Naive thymus-derived CD8-positive, alpha-beta T cell (primary cell): ENCODE data around the gene EEF1AKMT2. TPM values are rescaled to one million over a fixed set of nuclear protein-coding genes. Genes with fewer than 3 reads are reported as not detected.

Source experiments
- ATAC-seq, 2 donors: fragments of 150-1000 bp; cut with Tn5 transposase in 1 of 2; sonication (Bioruptor Pico), chemical (Tn5 transposase) in 1 of 2; 1 replicate in 1 of 2; 2 replicates in 1 of 2; pipeline ENCODE4 v1.10.0; 2021; ENCODE audit warnings: mild to moderate bottlenecking in 2 of 2, moderate library complexity in 2 of 2
- POLR2A ChIA-PET: fragments of 350-600 bp; sonication (Branson Sonifier 250); formaldehyde crosslinking; loops from one replicate; lab custom pipeline; 2021; ENCODE audit warnings: antibody characterized with exemption; lab: Charles Lee
- DNase-seq, 10 donors: peaks; one replicate each; pipeline versions ENCODE4 v3.0.0 to v3.0.0-alpha.2; 2020 to 2022
- H3K27ac Mint-ChIP-seq, 10 donors: one replicate each; pipeline ENCODE4 v1.8.0; 2020 to 2022; ENCODE audit warnings: mild to moderate bottlenecking in 10 of 10, mixed read lengths in 10 of 10, moderate library complexity in 4 of 10, inconsistent platforms in 1 of 10
- H3K27me3 Mint-ChIP-seq, 5 donors: one replicate each; pipeline ENCODE4 v1.8.0; 2021 to 2022; ENCODE audit warnings: mixed read lengths in 5 of 5
- H3K36me3 Mint-ChIP-seq, 3 donors: one replicate each; pipeline ENCODE4 v1.8.0; 2020 to 2022; ENCODE audit warnings: mixed read lengths in 3 of 3, mild to moderate bottlenecking in 2 of 3, inconsistent platforms in 1 of 3
- H3K4me1 Mint-ChIP-seq, 4 donors: one replicate each; pipeline ENCODE4 v1.8.0; 2021 to 2022; ENCODE audit warnings: mixed read lengths in 4 of 4
- H3K4me3 Mint-ChIP-seq, 10 donors: one replicate each; pipeline ENCODE4 v1.8.0; 2020 to 2022; ENCODE audit warnings: mild to moderate bottlenecking in 10 of 10, mixed read lengths in 10 of 10, moderate library complexity in 6 of 10, inconsistent platforms in 1 of 10
- H3K9me3 Mint-ChIP-seq, 9 donors: one replicate each; pipeline ENCODE4 v1.8.0; 2020 to 2022; ENCODE audit warnings: mixed read lengths in 9 of 9, mild to moderate bottlenecking in 3 of 9, inconsistent platforms in 1 of 9, moderate library complexity in 1 of 9
- polyA plus RNA-seq, 3 donors: library from polyadenylated mRNA; unstranded; fragments of 300-500 nt; fragmentation: Illumina TruSeq; gene quantifications; one replicate each; pipeline ENCODE4 v1.2.3, GENCODE V29; 2021
- total RNA-seq, 8 experiments: library from RNA in 2 of 8; stranded (reverse) in 2 of 8; gene quantifications; one replicate each; pipeline ENCODE4 v1.2.3 and lab custom pipeline; 2021 to 2026

Gene EEF1AKMT2
- total and polyA plus RNA-seq, 5 experiments from 2014 or later = 18.4 to 29.9 (median 22.4) TPM

DNA sequence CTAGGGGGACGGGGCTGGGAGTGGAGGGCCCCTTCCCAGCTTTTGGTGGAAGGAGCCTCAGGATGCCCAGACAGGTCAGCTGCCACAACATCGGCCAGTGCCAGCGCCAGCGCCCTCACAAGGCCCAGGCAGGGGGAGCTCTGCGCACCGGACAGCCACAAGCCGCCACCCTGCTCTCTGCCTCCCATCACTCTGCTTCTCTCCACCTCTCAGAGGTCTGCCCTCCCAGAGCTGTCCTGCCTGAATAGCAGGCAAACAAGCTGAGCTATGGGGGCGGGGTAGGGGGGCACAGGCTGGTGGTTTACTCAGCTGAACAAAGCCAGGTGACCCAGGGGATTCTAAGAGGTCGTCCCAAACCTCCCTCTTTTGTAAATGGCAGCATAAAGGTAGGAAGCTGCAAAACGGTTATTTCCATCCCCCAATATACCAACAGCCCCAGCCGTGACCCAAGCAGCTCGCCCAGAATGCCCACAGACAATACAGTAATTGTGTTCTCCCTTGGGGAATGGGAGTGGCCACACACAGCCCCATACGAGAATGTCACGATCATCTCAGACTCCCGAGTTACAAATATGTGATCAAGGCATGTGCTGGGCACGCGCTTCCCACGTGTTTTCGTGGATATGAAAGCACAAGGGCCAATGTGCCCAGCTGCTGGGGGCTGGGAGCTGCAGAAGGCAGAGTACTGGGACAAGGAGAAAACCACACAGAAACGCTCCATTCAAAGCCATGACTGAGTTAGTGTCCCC, 67.2 kb downstream of the EEF1AKMT2 start:
- peak overlapping the region; percentile 88 to 97 (median 94) for H3K27ac Mint-ChIP-seq

DNA sequence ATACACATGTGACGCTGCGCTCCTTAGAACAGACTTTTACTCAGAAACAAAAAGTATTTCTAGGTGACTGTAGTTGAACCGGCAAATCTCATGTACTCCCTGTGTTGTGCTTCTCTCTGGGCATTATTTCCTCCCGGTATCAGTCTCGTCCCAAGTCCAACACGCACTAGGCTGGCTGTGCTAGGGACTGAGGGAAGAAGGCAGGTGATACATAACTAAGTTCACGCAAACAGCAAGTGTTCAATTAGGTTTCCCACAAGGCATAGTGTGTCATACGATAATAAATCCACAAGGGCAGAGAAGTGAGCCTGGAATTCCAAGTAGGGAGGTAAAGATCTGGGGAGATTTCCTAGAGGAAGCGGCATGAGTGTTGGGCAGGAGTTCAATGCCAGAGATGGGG, 67.9 kb downstream of the EEF1AKMT2 start:
- POLR2A ChIA-PET = interaction anchor here (1.1 to 3.0 kb wide), 5 partner anchors 10 to 86 kb away, joined by 3 to 20 read pairs (median 6); no protein-coding TSS in a partner anchor
- DNase-seq = no peak
- no peak for ATAC-seq
- peak overlapping the region; percentile 88 to 97 (median 94) for H3K27ac Mint-ChIP-seq
- no peaks in the 10 kb centered on the region for H3K27me3 Mint-ChIP-seq
- H3K9me3 Mint-ChIP-seq = no peaks in the 10 kb centered on the region
- H3K4me3 Mint-ChIP-seq = peak overlapping the region in 9 of 10 donors; percentile 1 to 79 (median 63)
- peaks cover 0 to 3% (median 0%) of the 10 kb centered on the region in 3 donors for H3K36me3 Mint-ChIP-seq
- H3K4me1 Mint-ChIP-seq = peaks cover 38 to 98% (median 85%) of the 10 kb centered on the region in 4 donors

More for the DNA sequence above, 67.2 kb downstream of the EEF1AKMT2 start:
- ATAC-seq (no peak), DNase-seq (peak in 1 of 10 donors; percentile 54)
- Mint-ChIP-seq H3K9me3 (no peaks in the 10 kb centered on the region), H3K36me3 (peaks cover 0 to 3% (median 0%) of the 10 kb centered on the region in 3 donors), H3K4me1 (peaks cover 41 to 98% (median 85%) of the 10 kb centered on the region in 4 donors), H3K27me3 (no peaks in the 10 kb centered on the region), H3K4me3 (peak overlapping the region in 5 of 10 donors; percentile 23 to 79 (median 63))
- POLR2A ChIA-PET = interaction anchor here (1.1 to 3.0 kb wide), 6 partner anchors 10 to 86 kb away, joined by 3 to 20 read pairs (median 5); no protein-coding TSS in a partner anchor

DNA sequence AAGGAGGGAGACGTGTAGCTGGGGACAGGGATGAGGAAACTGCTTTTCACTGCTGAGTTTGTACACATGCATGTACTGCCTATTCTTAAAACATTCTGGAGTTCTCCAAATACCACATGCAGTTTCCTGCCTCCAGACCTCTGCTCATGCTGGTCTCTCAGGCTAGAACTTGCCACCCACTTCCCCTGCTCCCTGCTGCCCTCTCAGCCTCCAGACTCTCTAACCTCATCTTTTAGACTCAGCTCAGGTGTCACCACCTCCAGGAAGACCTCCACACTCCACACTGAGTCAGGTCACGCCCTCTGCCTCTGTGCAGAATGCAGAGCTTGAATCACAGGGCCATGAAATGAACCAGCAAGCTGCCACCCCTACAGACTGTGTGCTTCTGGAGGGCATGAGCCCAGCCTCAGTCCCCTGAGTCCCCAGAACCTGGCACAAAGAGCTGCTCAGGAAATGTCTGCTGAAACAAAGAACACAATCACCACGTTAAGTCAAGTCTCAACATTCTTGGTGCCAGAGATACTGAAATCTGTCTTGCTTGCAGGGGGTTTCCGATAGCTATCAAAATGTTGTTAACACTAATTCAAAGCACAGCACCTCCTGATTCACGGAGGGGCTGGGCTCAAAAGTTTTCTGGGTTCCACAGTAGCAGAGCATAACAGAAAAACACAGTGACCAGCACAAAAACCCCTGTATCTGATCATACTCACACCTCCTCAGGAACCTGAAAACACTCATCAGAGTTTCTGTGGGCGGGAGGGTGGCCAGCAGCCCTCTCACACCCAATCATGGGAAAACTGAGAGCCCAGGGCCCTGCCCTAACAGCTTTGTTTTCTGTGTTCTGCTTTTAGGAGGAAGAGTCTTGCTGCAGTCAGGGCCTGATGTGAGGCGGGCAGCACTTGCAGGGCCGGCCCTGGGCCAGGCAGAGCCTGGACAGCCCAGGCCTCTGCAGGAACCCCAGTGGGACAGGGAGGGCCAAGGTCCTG, 68.6 kb downstream of the EEF1AKMT2 start:
- H3K4me1 Mint-ChIP-seq = peaks cover 34 to 98% (median 85%) of the 10 kb centered on the region in 4 donors
- DNase-seq (peak in 4 of 10 donors; percentile 32 to 62 (median 44)), ATAC-seq (peak; percentile 14 to 18)
- H3K27me3 Mint-ChIP-seq = no peaks in the 10 kb centered on the region
- POLR2A ChIA-PET = interaction anchor here (0.8 to 3.2 kb wide), 14 partner anchors 8 to 96 kb away, joined by 3 to 21 read pairs (median 5); no protein-coding TSS in a partner anchor
- peak overlapping the region; percentile 88 to 97 (median 94) for H3K27ac Mint-ChIP-seq
- peak overlapping the region; percentile 40 to 79 (median 66) for H3K4me3 Mint-ChIP-seq
- H3K9me3 Mint-ChIP-seq = no peaks in the 10 kb centered on the region
- H3K36me3 Mint-ChIP-seq = peaks cover 0 to 3% (median 0%) of the 10 kb centered on the region in 3 donors

DNA sequence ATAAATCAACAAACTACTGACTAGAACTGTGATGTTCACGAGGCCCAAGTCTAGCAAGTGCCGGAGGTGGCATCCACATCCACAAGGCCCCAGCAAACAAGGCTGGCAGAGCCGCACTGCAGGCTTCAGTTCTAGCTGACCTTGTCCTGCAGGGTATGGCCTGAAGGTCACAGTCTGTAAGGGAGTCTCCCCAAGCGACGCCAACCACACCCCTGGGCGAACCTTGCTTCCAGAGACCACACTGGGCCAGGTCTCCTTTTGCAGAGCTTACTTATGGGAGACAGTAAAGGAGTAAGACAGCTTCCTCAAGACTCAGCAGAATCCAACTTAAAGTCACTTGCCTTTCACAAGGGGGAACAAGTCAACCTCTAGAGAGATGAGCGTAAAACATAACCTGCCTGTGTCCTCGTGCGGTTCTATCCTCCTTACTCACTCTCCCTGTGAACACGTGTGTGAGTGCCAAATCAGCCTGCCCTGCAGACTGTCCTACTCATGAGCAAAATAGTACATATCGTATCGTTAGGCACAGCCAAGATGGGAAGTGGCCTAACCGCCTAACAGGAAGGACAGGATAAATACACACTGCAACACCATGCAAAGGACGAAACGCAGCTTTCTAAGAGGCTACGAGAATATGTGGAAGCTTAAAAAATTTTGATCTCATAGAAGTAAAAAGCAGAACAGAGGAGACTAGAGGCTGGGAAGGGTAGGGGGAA, 70.2 kb downstream of the EEF1AKMT2 start:
- Mint-ChIP-seq H3K36me3 (peaks cover 0 to 2% (median 0%) of the 10 kb centered on the region in 3 donors), H3K4me3 (peak overlapping the region in 9 of 10 donors; percentile 3 to 67 (median 44)), H3K4me1 (peaks cover 40 to 98% (median 86%) of the 10 kb centered on the region in 4 donors), H3K27me3 (no peaks in the 10 kb centered on the region), H3K9me3 (no peaks in the 10 kb centered on the region), H3K27ac (peak overlapping the region; percentile 58 to 95 (median 84))
- ATAC-seq = no peak
- DNase-seq = peak in 1 of 10 donors; percentile 43
- POLR2A ChIA-PET = interaction anchor here (0.8 to 3.2 kb wide), 6 partner anchors 8 to 84 kb away, joined by 3 to 21 read pairs (median 5); no protein-coding TSS in a partner anchor

DNA sequence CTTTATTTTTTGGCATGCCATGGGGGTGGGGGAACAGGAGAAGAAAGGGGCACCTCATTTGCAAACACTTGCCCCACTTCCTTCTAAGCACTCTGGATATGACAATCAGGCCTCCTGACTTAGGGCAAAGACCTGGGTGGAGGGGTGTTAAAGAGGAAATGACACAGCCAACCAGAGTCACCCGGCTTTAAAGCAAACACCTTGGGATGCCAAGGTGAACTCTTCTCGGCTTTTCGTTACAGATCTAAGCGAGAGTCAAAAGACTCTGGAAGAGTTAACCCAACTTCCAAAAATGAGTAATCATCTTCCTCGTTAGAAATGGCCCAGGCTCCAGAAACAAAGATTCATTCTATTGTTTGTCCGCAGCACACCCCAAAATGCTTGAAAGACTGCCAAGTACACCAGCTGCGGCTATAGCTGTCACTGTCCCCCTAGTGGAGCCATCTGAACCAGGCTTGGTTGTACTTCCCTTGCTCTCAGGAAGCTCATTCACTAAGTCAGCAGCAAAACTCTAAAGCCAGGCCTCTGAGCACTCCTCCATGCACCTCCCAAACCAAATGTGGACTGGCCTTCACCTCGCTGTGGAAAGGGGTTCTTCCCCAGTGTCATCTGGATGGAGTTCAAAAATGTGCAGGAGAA, 72.4 kb downstream of the EEF1AKMT2 start:
- Mint-ChIP-seq H3K36me3 (no peaks in the 10 kb centered on the region), H3K27ac (peak overlapping the region; percentile 88 to 98 (median 96)), H3K4me1 (peaks cover 46 to 98% (median 86%) of the 10 kb centered on the region in 4 donors), H3K4me3 (peak overlapping the region; percentile 50 to 86 (median 74)), H3K9me3 (no peaks in the 10 kb centered on the region), H3K27me3 (no peaks in the 10 kb centered on the region)
- DNase-seq (peak in 9 of 10 donors; percentile 47 to 85 (median 74)), ATAC-seq (peak; percentile 54 to 61)
- POLR2A ChIA-PET = interaction anchor here (0.6 to 3.7 kb wide), 25 partner anchors 10 to 177 kb away, joined by 3 to 56 read pairs (median 7); partner anchors contain the start of gene ABRAXAS2

DNA sequence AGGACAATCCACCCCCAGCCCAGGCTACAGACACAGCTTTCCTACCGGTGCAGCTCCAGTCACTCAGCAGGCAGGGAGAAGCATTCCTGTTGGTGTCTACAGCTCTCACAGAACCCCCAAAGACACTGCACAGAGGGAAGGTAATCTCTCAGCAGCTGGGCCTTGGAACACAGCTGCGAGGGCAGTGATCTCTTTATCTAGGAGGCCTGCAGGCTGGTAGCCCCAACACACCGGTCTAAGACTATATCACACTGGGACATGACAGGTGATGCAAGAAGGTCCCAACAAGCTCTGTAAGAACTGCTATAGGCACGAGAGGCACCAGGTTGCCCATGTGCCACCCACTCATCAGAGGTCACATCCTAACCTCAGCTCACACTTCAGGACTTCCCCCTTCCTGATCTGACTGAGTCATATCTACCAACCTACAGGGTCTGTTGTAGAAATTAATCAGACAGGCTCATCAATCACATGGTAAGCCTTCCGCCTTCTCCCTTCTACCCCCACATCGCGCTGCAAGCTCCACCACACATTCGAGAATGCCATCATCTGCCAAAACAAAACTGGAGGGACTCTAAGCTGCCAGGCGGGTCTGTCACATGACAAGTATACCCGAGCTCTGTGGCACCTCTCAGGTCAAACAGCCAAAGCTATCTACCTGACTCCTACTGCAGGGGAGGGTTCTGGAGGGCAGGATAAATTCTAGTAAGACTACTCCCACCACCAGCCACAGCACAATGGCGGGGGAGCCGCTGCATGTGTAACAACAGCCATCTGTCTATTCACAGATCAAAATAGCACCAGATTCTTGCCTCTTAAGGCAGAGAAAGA, 73.6 kb downstream of the EEF1AKMT2 start:
- Mint-ChIP-seq H3K27ac (peak overlapping the region; percentile 88 to 98 (median 96)), H3K27me3 (no peaks in the 10 kb centered on the region), H3K36me3 (no peaks in the 10 kb centered on the region), H3K4me3 (peak overlapping the region; percentile 50 to 86 (median 74)), H3K4me1 (peaks cover 38 to 98% (median 86%) of the 10 kb centered on the region in 4 donors), H3K9me3 (no peaks in the 10 kb centered on the region)
- DNase-seq (peak; percentile 31 to 86 (median 72)), ATAC-seq (peak; percentile 84)
- POLR2A ChIA-PET = interaction anchor here (0.7 to 3.7 kb wide), 28 partner anchors 10 to 188 kb away, joined by 3 to 56 read pairs (median 6); partner anchors contain the start of gene ABRAXAS2

DNA sequence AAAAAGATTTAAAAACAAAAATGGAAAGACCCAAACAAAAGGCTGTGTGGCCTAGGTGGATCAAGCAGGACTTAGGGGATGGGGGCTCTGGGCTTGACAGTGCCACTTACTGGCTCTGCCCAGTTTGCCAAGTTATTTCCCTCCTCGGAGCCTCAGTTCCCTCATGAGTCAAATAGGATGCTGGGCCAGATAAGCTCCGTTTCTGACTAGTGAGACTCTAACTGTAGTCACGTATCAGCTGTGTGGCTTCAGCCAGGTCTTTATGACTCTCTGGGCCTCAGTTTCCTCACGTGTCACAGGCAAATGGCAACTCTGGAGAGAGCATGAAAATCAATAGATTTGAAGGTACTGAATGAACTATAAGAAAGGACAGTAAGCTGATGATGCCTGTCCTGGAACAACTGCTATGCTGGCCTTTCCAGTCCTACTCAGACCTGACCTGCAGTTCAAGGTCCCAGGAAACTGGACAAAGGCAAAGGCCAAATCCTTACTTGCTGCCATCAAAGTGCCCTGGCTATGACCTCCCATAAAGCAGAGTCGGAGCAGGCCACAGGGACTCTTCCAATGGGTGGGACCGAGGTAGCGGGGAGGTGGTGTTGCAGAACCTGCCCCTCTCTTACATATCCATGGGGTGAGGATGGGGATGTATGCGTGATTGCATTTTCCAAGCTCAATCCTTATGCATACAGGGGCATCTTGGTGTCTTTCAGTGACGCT, 74.5 kb downstream of the EEF1AKMT2 start:
- Mint-ChIP-seq H3K36me3 (no peaks in the 10 kb centered on the region), H3K9me3 (no peaks in the 10 kb centered on the region), H3K4me1 (peaks cover 36 to 97% (median 84%) of the 10 kb centered on the region in 4 donors), H3K27me3 (no peaks in the 10 kb centered on the region), H3K27ac (peak overlapping the region; percentile 56 to 98 (median 96)), H3K4me3 (peak overlapping the region in 7 of 10 donors; percentile 53 to 86 (median 75))
- POLR2A ChIA-PET = interaction anchor here (0.6 to 3.7 kb wide), 19 partner anchors 9 to 187 kb away, joined by 3 to 56 read pairs (median 8); no protein-coding TSS in a partner anchor
- no peak for ATAC-seq
- DNase-seq = no peak

DNA sequence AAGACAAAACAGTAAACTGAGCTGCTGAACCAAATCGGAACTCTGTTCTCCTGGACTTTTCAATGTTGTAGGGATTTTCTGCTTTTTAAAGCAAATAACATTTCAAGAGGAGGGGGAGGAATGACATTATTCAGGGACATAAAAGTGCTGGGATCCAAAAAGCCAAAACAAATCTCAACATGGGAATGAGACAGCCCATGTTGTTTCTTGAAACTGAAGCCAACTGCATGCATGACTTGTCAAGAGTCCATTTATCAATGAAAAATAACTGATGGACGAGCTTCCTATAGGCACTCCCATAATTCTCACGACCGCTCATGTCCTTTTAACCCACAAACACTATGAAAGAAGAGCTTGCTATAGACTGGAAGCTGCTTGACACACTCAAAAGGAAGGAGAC, 75.3 kb downstream of the EEF1AKMT2 start:
- H3K4me3 Mint-ChIP-seq = peak overlapping the region in 3 of 10 donors; percentile 27 to 65 (median 65)
- peak overlapping the region; percentile 5 to 98 (median 90) for H3K27ac Mint-ChIP-seq
- ATAC-seq (no peak), DNase-seq (no peak)
- H3K9me3 Mint-ChIP-seq = no peaks in the 10 kb centered on the region
- POLR2A ChIA-PET = interaction anchor here (0.6 to 3.1 kb wide), 5 partner anchors 11 to 79 kb away, joined by 3 to 22 read pairs (median 6); no protein-coding TSS in a partner anchor
- H3K36me3 Mint-ChIP-seq = no peaks in the 10 kb centered on the region
- peaks cover 30 to 92% (median 77%) of the 10 kb centered on the region in 4 donors for H3K4me1 Mint-ChIP-seq
- no peaks in the 10 kb centered on the region for H3K27me3 Mint-ChIP-seq

DNA sequence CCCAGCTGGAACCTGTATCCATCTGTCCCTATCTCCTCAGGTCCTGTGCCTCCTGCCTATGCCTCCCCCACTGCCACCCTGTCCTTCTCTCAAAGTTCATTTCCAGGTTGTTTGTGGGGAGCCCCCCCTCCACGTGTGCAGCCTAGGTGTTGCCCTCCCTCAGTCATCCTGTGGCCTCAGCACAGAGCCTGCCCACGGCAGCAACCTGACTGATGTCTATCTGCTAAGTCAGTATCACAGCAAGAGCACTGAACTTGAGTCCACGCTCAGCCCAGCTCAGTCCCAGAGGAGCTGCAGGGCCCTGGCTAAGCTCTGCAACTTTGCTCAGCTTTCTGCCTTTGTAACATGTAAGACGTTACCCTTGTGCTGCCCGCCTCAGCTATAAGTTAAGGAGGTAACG, 76.2 kb downstream of the EEF1AKMT2 start:
- ATAC-seq (no peak), DNase-seq (no peak)
- Mint-ChIP-seq H3K4me1 (peaks cover 35 to 92% (median 79%) of the 10 kb centered on the region in 4 donors), H3K4me3 (peak overlapping the region in 9 of 10 donors; percentile 6 to 71 (median 33)), H3K36me3 (no peaks in the 10 kb centered on the region), H3K27ac (peak overlapping the region in 9 of 10 donors; percentile 35 to 98 (median 85)), H3K27me3 (no peaks in the 10 kb centered on the region), H3K9me3 (no peaks in the 10 kb centered on the region)
- POLR2A ChIA-PET = interaction anchor here (0.6 to 1.6 kb wide), 5 partner anchors 13 to 176 kb away, joined by 3 to 8 read pairs (median 3); no protein-coding TSS in a partner anchor
